ENCODE measurements around the gene KIF26A.
"Not testable (repeated sequence)": the region's sequence is repeated elsewhere in the genome, so short reads cannot be mapped to it uniquely, and the experiment has no call there.

The KIF26A gene

DNA sequence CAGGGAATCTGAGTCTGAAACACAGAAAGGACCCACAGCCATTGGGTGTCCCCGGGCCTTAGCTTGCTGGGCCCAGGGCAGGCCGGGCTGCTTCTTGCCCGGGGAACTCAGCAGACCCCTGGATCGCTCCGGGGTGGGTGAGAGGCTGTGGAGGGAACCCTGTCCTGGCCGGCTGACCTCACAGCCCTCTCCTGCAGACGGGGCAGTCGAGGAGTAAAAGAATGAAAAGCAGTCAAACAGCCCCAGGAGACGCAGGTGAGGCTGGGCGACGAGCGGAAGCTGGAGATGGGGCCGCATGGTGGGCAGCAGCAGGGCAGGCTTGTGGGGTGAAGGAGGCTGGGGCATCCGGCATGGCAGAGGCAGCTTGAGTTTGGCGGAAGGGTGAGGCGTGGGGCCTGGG, 57.0 kb downstream of the KIF26A start:
- DNase-seq = no peak

DNA sequence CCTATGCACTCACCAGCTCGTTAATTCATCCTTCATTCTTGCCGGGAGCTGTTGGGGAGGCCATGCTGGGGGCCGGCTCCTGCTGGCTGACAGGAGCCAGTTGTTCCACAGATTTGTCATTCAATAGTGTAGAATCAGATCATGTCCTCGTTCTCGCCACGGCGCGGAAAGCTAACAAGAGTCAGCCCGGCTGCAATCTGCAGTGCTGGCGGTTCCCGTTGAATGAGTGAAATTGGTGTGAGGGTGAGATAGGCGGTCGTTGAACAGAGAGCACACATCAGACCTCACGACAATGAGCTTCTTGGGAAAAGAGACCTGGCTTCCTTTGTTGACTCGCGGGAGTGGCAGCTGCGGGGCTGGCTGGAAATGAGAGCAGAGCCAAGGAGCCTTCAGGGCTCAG, 57.5 kb downstream of the KIF26A start:
- DNase-seq = no peak

DNA sequence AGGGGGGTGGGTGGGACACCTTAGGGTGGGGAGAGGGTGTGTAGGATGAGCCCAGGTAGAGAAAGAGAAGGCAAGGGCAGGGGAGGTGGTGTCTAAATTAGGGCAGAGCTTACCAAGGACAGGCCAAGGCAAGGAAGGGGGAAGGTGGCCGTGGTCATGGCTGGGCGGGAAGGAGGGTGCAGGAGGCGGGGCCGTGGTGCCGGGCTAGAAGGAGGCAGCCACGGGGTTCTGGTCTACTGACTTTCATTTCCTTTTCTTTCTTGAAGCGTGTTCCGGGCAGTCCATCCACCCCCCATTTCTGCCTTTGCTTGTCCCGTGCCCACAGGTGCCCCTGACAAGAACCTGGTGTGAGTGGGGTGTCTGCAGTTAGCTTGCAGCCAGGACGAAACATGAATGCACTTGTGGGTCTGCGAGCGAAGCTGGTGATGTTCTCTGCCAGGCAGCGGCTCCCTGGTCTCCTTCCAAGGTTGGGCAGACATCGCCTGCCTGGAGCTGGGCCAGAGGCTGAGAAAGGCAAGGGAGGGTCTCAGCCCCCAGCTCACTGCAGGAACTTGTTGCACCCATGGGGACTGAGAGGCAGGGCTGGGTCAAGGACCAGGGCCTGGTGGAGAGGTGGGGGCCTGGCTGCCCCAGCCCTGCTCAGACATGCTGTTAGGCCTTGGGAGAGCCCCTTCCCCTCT, 58.2 kb downstream of the KIF26A start:
- DNase-seq = no peak

DNA sequence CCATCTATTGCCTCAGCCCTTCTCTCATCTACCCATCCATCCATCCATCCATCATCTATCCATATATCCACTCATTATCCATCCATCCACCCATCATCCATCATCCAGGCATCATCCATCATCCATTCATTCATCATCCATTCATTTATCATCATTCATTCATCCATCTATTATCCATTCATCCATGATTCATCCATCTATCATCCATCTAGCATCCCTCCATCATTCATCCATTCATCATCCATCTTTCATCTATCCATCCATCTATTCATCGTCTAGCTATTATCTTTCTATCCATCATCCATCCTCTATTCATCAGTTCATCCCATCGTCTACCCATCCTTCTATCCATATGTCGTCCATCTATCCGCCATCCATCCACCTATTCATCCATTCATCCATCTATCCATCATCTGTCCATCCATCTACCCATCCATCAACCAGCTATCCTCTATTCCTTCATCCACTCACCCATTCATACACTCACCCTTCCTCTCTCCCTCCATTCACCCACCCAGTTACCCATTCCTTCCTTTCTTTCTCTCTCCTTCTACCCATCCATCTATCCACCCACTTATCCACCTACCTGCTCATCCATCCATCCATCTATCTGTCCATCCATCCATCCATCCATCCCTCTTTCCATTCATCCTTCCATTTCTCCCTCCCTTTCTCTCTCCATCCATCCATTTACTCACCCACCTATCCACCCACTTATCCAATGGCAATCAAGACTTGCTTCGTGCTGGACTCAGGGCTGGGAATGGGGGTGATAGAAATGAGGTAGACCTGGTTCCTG, 59.3 kb downstream of the KIF26A start:
- DNase-seq = no peak

DNA sequence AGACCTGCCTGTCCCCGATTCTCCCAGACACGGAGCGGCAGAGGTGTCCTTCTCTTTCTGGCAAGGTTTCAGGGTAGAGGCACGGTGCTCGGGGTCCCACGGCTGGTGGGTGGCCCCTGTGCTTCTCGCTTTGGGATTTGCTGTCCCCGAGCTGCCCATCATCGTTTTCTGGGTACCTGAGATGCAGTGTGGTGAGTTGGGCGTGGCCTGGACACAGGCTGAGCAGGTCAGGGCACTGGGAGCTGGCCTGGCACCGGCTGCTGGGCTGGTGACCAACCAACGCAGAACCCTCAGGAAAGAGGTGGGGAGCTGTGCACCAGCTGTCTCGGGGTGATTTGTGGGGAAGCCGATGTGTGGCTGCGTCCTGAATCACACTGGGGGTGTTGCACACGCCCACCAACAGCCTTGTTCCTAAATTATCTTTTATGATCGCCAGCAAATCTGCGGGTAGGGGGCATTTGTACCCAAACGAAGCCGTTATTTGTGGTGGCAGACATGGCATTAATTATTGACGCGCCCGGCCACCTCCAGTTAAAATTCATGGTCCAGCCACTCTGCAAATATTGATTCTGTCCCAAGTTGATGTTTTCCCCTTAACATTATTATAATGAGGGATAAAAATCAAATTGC, 61.0 kb downstream of the KIF26A start:
- no peak for DNase-seq

DNA sequence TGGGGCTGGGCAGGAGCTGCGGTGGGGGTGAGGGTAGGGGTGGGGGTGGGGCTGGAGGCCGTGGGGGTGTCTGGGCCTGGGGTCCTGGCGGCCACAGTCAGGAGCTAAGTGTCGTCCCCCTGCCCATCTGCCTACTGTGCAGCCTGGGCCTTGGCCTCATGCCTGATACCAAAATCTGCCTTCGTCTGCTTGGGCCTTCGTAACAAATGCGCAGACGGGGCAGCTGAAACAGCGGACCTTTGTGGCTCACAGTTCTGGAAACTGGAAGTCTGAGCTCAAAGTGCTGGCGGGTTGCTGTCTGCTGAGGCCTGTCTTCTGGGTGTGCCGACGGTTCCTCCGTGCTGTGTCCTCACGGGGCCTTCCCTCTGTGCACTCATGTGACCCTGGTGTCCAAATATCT, 61.7 kb downstream of the KIF26A start:
- no peak for DNase-seq

DNA sequence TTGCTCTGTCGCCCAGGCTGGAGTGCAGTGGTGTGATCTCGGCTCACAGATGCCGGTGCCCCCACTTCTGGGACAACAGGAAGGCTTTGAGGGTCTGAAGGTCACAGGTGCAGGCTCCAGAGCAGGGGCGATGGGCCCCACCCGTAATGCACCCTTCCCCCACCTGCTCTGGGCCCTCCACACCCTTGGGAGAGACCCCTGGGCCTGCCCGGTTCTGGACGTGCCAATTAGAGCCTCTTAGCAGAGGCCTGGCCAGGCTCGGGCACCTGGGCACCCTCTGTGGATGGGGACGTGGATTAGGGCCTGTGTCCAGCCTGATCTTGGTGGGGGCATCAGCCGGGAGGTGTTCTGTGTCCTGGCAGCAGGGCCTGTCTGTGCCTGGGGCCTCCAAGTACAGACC, 62.2 kb downstream of the KIF26A start:
- DNase-seq = no peak

DNA sequence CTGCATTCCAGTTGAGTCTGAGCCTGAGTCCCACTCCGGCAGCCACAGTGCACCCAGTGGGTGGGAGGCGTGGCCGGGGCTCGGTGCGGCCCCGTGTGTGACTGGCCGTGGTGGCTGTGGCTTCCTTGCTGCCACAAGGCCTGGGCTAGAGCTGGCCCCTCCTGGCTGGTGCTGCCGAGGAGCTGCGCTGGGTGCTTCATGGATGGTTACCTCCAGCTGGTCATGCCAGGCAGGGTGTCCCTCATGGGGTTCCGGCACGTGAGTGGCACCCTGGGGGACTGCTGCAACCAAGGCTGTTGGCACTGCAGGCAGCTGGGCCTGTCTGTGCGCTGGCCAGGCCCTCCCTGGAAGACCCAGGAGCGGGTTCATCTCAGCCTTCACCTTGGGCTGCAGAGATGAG, 62.7 kb downstream of the KIF26A start:
- no peak for DNase-seq

DNA sequence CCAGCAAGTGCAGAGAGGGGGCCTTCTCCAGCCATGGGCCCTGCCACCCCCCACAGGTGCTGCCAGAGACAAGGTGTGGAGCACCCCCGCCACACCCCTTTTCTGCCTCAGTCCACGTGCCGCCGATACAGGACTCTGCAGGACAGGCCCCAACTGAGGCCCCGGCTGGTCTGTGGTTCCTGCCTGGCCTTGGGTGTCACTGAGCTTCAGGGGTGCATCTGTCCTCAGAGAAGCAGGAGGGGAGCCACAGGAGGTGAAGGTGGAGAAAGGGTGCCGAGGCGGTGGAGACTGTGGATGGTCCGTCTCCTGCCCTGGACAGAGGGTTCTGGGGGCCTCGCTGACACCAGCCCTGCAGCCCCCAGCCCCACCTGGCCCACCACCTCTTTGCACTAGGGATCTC, 63.1 kb downstream of the KIF26A start:
- no peak for DNase-seq

DNA sequence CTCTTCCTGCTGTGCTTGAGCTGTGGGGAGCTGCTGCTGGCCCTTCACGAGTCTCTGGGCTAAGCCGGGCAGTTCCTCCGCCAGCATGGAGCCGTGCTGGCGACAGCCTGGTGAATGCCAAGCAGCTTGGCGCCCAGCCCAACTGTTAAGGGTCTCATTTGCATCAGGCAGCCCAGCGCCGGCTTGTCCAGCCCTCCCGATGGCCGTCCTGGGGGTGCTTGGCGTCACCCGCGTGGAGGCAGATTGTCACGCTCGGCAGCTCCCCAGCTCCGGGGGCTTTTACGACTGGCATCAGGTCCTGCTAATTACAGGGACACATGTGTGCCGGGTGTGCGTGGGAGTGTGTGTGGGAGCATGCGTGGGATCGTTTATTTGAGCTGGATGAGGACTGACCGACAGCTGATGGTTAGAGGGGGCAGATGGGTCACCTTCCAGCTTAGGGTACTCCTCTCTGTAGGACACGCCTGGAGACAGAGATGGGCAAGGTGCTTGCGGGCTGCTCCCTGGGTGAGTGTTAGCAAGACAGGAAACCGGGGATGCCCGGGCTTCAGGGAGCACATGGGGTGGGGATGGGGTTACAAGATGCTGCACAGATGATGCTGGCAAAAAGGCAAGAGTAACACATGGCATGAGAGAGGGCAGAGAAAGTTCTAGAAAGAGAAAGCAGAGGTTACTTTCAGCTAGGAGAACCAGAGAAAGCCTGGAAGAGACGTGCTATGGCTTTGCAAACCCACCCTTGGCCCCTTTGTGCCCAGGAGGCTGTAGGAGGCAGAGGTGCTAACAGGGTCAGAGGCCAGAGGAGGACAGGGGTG, 64.1 kb downstream of the KIF26A start:
- DNase-seq = no peak

DNA sequence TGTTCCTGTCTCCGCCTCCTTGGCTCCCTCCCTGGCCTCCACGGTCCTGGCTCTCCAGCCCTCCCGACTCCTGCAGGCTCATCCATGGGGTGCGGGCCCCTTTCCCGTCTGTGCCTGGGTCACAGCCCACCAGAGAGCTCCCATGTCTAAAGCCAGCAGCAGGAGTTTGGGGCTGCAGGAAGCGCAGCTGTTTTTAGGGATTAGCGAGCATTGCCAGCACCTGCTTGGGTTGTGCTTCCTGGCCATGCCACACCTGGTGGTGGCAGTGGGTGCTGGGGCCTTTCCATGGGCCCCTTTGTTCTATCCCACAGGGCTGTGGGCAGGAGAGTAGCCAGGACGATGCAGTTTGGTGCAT, 64.7 kb downstream of the KIF26A start:
- DNase-seq = no peak

DNA sequence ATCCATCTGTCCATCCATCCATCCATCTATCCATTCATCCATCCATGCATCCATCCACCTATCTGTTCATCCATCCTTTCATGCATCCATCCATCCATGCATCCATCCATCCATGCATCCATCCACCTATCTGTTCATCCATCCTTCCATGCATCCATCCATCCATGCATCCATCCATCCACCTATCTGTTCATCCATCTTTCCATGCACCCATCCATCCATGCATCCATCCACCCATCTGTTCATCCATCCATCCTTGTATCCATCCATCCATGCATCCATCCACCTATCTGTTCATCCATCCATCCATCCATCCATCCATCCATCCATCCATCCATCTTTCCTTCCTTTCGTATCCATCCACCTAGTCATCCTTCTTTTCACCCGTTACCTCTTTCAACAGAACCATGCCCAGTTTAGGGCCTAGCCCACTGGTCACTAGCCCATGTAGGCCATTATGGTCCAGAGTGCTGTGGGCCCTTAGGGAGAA, 66.3 kb downstream of the KIF26A start:
- no peak for DNase-seq

DNA sequence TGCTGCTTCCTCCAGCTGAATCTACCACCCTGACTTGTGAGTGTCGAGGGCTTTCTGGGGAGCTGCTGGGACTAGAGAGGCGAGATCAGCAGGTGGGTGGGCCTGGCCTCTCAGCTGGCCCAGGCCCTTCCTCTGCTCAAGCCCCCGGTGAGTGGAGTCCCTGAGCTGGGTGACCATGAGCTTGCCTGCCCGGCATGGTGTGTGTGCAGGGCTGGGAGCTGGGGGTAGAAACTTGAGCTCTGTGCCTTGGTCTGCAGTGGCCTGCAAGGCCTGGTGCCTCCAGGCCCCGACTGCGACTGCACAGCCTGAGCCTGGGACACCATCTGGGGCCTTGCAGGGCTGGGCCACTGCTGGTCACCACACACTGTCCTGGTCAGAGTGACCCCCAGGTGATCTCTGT, 67.4 kb downstream of the KIF26A start:
- no peak for DNase-seq

DNA sequence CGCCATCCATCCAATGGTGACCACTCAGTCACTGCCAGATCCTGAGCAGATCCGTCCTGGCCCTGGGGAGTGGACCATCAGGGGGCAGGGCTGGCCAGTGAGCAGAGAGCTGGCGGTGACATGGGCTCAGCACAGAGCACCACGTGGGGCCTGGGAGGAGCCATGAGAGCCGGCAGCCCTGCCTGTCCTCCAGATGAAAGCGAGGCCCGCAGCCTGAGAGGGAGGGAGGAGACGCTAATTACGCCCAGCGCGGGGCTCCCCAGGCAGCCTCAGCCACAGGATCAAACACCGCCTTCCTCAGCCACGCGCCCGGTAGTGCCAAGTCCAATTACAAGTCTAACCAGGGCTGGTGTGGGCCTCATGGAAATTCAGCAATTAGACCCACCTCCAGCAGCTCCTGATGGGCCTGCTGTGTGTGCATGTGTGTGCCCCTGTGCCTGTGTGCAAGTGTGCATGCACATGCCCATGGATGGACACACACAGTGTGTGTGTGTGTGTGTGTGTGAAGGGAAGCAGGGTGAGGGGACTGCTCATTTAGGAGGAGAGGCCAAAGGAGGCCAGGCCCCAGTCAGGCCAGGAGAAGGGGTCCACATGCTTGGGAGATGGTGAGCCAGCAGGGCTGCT, 68.0 kb downstream of the KIF26A start:
- DNase-seq = no peak

DNA sequence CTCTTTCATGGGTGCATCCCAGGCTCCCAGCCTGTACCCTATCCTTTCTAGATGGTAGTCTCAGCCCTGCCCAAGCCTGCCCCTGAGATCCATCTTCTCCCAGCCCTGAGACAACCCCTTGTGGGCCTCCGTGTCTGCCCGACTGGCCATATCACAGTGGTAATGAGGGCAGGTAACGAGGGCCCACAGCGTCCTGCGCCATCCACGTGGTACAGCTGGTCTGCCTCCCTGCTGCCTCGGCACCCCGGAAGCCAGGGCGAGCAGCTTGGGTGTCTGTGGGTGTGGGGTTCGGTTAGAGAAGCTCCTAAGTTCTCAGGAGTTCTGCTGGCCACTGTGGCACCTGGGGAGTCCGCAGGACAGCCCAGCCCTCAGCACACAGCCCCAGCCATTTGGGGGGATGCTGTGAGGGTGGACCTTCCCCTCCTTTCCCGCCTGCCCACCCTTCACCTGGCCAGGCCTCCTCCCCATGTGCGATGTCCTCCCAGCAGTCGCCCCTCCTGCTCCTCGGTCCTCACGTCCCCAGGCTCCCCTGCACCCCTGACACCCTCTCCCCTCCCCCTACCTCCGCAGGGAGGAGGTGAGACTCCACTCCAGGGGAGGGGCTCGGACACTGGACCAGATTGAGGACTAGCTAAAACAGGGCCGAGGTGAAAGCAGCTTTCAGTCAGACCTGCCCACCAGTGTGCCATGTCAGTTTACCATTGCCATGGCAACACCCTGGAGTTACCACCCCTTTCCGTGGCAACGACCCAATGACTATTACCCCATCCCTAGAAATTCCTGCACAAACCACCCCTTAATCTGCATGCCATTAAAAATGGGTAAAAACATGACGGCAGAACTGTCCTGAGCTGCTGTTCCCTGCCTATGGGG, 69.0 kb downstream of the KIF26A start:
- no peak for DNase-seq

DNA sequence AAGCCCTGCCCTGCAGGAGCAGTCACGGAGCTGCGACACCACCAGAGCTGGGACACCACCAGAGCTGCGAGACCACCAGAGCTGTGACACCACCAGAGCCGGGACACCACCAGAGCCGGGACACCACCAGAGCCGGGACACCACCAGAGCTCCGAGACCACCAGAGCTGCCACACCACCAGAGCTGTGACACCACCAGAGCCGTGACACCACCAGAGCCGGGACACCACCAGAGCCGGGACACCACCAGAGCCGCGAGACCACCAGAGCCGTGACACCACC, 69.6 kb downstream of the KIF26A start:
- DNase-seq = not testable (repeated sequence)

DNA sequence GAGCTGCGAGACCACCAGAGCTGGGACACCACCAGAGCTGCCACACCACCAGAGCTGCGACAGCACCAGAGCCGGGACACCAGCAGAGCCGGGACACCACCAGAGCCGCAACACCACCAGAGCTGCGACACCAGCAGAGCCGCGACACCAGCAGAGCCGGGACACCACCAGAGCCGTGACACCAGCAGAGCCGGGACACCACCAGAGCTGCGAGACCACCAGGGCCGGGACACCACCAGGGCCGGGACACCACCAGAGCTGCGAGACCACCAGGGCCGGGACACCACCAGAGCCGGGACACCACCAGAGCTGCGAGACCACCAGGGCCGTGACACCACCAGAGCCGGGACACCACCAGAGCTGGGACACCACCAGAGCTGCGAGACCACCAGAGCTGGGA, 69.9 kb downstream of the KIF26A start:
- DNase-seq = not testable (repeated sequence)

DNA sequence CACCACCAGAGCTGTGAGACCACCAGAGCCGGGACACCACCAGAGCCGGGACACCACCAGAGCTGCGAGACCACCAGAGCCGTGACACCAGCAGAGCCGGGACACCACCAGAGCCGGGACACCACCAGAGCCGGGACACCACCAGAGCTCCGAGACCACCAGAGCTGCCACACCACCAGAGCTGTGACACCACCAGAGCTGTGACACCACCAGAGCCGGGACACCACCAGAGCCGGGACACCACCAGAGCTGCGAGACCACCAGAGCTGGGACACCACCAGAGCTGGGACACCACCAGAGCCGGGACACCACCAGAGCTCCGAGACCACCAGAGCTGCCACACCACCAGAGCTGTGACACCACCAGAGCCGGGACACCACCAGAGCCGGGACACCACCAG, 70.7 kb downstream of the KIF26A start:
- not testable (repeated sequence) for DNase-seq

DNA sequence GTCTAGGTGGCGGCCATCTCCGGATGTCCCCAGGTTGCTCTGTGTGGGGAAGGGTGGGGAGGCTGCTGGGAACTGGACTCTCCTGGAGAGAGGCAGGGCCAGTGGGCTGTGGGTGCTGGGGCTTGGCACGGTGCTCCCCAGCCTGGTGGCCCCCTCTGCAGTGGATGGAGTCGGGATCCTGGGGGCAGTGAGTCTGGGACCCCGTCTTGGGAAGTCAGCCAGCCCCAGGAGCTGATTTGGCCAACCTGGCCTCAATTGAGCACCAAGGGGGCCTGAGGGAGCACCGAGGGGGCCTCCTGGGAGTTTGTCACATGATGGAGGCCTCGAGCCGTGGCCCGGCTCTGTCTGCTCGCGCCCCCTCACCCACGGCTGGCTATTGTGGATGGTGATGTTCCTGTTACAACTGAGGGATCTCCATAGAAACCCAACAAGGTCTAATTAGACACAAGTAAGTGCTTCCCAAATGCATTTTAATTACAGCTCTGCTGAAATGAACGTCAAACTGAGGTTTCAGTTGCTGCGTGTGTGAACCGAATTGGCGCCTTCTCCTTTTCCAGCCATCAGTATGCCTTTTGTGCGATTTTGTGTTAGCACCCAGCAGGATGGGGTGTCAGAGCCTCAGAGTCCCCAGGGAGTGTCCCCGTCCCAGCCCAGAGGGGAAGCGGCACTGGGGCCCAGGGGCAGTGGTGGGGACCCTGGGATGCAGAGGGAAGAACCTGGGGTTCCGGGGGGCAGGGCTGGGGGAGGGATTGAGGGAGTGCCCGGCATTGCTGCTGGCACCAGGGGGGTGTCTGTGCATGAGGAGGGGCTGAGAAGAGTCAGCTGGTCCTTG, 71.8 kb downstream of the KIF26A start:
- DNase-seq = no peak

DNA sequence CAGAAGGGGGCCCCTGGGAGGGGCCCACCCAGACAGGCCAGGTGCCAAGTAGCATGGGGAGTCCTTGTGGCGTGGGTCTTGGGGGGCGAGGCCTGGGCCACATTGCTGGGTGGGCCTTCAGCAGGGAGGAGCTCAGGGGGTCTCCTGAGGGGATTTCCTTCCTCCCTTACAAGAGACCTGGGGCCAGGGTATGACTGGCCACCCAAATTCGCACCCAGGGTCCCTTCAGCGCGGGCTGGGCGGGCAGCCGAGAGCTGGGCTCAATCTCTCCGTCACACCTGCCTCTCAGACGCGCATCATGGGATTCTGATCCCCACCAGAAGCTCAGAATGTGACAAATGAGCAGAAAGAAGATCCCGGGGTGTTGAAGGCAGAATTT, 72.4 kb downstream of the KIF26A start:
- no peak for DNase-seq

DNA sequence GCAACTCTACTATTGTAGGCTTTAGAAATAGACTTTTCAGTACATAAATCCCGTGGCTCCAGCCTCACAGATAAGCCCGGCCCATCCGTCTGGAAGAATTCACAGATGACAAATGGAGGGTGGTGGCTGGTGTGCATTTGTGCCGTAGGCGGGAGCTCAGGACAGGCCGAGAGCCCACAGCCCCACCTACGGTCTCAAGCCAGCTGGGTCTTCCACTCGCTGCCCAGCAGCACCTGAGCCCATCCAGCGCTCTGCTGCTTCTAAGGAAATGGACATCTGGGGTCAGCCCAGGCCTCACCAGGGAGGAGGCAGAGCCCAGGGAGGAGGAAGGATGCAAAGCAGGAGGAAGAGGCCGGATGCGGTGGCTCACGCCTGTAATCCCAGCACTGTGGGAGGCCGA, 72.8 kb downstream of the KIF26A start:
- DNase-seq = no peak

Measured in CD4-positive, alpha-beta T cell treated with Interleukin-17A for 1 hour (primary cell).